Ectodermal cell (in vitro differentiated cells): Measurements from ENCODE around the gene ZNF789. TPM values are rescaled to one million over a fixed set of nuclear protein-coding genes. Genes with fewer than 3 reads are reported as not detected.
"Not testable (repeated sequence)": the region's sequence is repeated elsewhere in the genome, so short reads cannot be mapped to it uniquely, and the experiment has no call there.

Experiments
- H3K27ac ChIP-seq: 2 replicates; pipeline ENCODE4 v1.7.0; 2013; ENCODE audit warnings: mild to moderate bottlenecking, low read depth, low read length; ENCODE audit not compliant: insufficient read depth, poor library complexity, severe bottlenecking
- H3K27me3 ChIP-seq: 2 replicates; pipeline ENCODE4 v1.7.0; 2013; ENCODE audit warnings: mild to moderate bottlenecking, low read length; ENCODE audit not compliant: insufficient read depth, control insufficient read depth, poor library complexity, severe bottlenecking
- H3K36me3 ChIP-seq: one replicate; pipeline ENCODE4 v1.7.0; 2013; ENCODE audit warnings: low read length; ENCODE audit not compliant: control insufficient read depth, insufficient read depth
- H3K4me1 ChIP-seq: one replicate; pipeline ENCODE4 v1.7.0; 2013; ENCODE audit warnings: low read length; ENCODE audit not compliant: control insufficient read depth, insufficient read depth
- H3K4me3 ChIP-seq: 2 replicates; pipeline ENCODE4 v1.7.0; 2013; ENCODE audit warnings: low read depth, low read length, control low read depth; ENCODE audit not compliant: insufficient read depth
- H3K9me3 ChIP-seq: 2 replicates; pipeline ENCODE4 v1.7.0; 2013; ENCODE audit warnings: mild to moderate bottlenecking, low read length, moderate library complexity; ENCODE audit not compliant: control insufficient read depth
- WGBS, 2 experiments: methylation state at CpG; one replicate each; pipeline ENCODE4 v1.1.7; 2013; ENCODE audit warnings: missing lambda C conversion rate in 2 of 2; 5-methylcytosine and 5-hydroxymethylcytosine counted together
- polyA plus RNA-seq, 4 experiments: library from polyadenylated mRNA; stranded (reverse); fragments of 50-300 nt; gene quantifications; one replicate each; pipeline ENCODE4 v1.2.3, GENCODE V29; 2013

The ZNF789 gene
- 25.1 TPM for polyA plus RNA-seq (2013, experiment 1 of 4)
- 36.1 TPM for polyA plus RNA-seq (2013, experiment 2 of 4)
- polyA plus RNA-seq (2013, experiment 3 of 4), result 18.1 TPM
- polyA plus RNA-seq (2013, experiment 4 of 4), result 19.7 TPM

- H3K27me3 ChIP-seq, result peaks cover 9% of the 10 kb centered on the region
- peak within 1 kb of the TSS; percentile 71 for H3K27ac ChIP-seq
- peak within 1 kb of the TSS; percentile 95 for H3K4me3 ChIP-seq
- H3K36me3 ChIP-seq, result no peaks in the 10 kb centered on the region
- H3K9me3 ChIP-seq, result no peaks in the 10 kb centered on the region
- WGBS, 2 experiments, result 1% methylated on average over 56 of the region's 56 CpGs
- H3K4me1 ChIP-seq, result peaks cover 6% of the 10 kb centered on the region
Observed at GRCh38 chr7:99472561-99473314, at the start of gene ZNF789. ZNF789 (plus strand) TSS chr7:99472890; CDS start chr7:99476457, 3,567 bp downstream.

GRCh38 chr7:99424932-99425730 lies 47.6 kb upstream of the ZNF789 start:
- Histone ChIP-seq H3K9me3 (no peaks in the 10 kb centered on the region), H3K27me3 (no peaks in the 10 kb centered on the region), H3K36me3 (peaks cover 35% of the 10 kb centered on the region), H3K27ac (no peak overlapping the region), H3K4me3 (no peak overlapping the region), H3K4me1 (no peaks in the 10 kb centered on the region)
- WGBS, 2 experiments, result 94% methylated on average over 24 of the region's 24 CpGs

GRCh38 chr7:99428972-99429566 lies 43.6 kb upstream of the ZNF789 start:
- H3K9me3 ChIP-seq, result no peaks in the 10 kb centered on the region
- no peak overlapping the region for H3K27ac ChIP-seq
- no peak overlapping the region for H3K4me3 ChIP-seq
- no peaks in the 10 kb centered on the region for H3K4me1 ChIP-seq
- peaks cover 45% of the 10 kb centered on the region for H3K36me3 ChIP-seq
- no peaks in the 10 kb centered on the region for H3K27me3 ChIP-seq
- 90 to 94% methylated on average over 10 of the region's 10 CpGs for WGBS, 2 experiments

- Histone ChIP-seq H3K27ac (no peak overlapping the region), H3K9me3 (no peaks in the 10 kb centered on the region), H3K4me3 (no peak overlapping the region), H3K27me3 (no peaks in the 10 kb centered on the region), H3K36me3 (peaks cover 44% of the 10 kb centered on the region), H3K4me1 (no peaks in the 10 kb centered on the region)
- 96 to 98% methylated on average over 8 of the region's 8 CpGs for WGBS, 2 experiments
Observed at GRCh38 chr7:99429756-99430155, 42.9 kb upstream of the ZNF789 start.

- not testable (repeated sequence) for H3K27ac ChIP-seq, H3K4me1 ChIP-seq, H3K9me3 ChIP-seq, H3K27me3 ChIP-seq, H3K4me3 ChIP-seq
- H3K36me3 ChIP-seq, result peaks cover 41% of the 10 kb centered on the region
- 93 to 94% methylated on average over 13 of the region's 13 CpGs for WGBS, 2 experiments
Observed at GRCh38 chr7:99431756-99432540, 40.7 kb upstream of the ZNF789 start.

GRCh38 chr7:99433158-99433557 lies 39.5 kb upstream of the ZNF789 start:
- Histone ChIP-seq H3K27me3 (no peaks in the 10 kb centered on the region), H3K4me1 (peaks cover 3% of the 10 kb centered on the region), H3K9me3 (no peaks in the 10 kb centered on the region), H3K4me3 (no peak overlapping the region), H3K27ac (no peak overlapping the region), H3K36me3 (peaks cover 41% of the 10 kb centered on the region)
- 93 to 94% methylated on average over 9 of the region's 9 CpGs for WGBS, 2 experiments

GRCh38 chr7:99437946-99438572 lies 34.6 kb upstream of the ZNF789 start:
- Histone ChIP-seq H3K4me3 (peak overlapping the region; percentile 91), H3K9me3 (no peaks in the 10 kb centered on the region), H3K27me3 (no peaks in the 10 kb centered on the region), H3K36me3 (peaks cover 30% of the 10 kb centered on the region), H3K27ac (peak overlapping the region; percentile 69), H3K4me1 (peaks cover 13% of the 10 kb centered on the region)
- 22 to 26% methylated on average over 18 to 20 of the region's 20 CpGs for WGBS, 2 experiments

GRCh38 chr7:99438573-99439480 lies 33.9 kb upstream of the ZNF789 start, which contains the start of the genes CPSF4 and PTCD1:
CPSF4 (plus strand) TSS chr7:99438943; CDS start chr7:99439083, 140 bp downstream.
PTCD1 (minus strand) TSS chr7:99438798; CDS start chr7:99435242, 3,556 bp downstream.
- Histone ChIP-seq H3K4me3 (peak within 1 kb of the TSS; percentile 91), H3K4me1 (peaks cover 13% of the 10 kb centered on the region), H3K9me3 (no peaks in the 10 kb centered on the region), H3K27me3 (no peaks in the 10 kb centered on the region), H3K36me3 (peaks cover 25% of the 10 kb centered on the region), H3K27ac (peak within 1 kb of the TSS; percentile 86)
- WGBS, 2 experiments, result 0% methylated on average over 89 of the region's 89 CpGs
